Omental fat pad (tissue), 4 donors: Measurements from ENCODE around the gene ATP12A. TPM values are rescaled to one million over a fixed set of nuclear protein-coding genes. Genes with fewer than 3 reads are reported as not detected.

Experiments used
- ATAC-seq: fragments of 150-250 bp; one replicate; pipeline ENCODE4 v1.9.1; 2016; ENCODE audit warnings: mild to moderate bottlenecking, moderate library complexity; ENCODE audit not compliant: low FRiP score
- DNase-seq: peaks from one replicate; pipeline ENCODE4 v3.0.0-alpha.2; 2019; ENCODE audit warnings: low spot score
- CTCF ChIP-seq, 3 donors: fragments of 450-650 bp; IDR thresholded peaks; one replicate each; pipeline ENCODE4 v1.5.1; 2016 to 2017; ENCODE audit warnings: antibody characterized with exemption in 3 of 3, mild to moderate bottlenecking in 3 of 3, moderate library complexity in 2 of 3
- total RNA-seq, 4 donors: library from RNA; depleted of rRNA; stranded (reverse); fragments of >200 nt; gene quantifications; one replicate each; pipeline ENCODE4 v1.1.0, GENCODE V29; 2016

ATP12A gene
- total RNA-seq, 4 donors from 2014 or later = not detected

DNA sequence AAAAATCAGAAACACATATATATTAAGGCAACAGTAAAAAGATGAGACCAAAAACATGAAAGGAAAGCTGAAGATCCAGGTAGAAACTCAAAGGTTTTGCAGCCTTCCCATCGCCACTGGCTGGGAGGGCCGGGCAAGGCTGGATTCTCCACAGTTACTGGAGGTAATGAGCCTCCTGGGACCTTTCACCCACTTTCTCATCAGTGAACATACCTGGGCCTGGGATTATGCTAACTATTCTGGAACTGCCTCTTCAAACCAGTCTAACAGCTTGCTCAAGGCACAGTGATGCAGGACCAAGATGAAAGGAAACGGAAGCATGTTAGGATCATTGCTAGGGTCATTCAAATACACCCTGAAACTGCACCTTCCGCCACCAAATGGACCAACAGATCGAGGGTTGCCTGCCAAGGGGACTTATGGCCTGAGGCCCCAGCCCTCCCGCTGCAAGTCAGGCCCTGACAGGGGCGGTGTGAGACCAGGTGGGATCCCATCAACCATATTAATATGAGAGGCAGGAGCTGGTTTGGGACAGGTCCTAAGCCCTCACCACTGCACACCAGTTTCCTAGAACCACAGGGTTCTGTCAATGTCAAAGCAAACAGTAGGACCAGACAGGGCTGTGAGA, 28.4 kb upstream of the ATP12A start:
- TF ChIP-seq CTCF (IDR thresholded peaks at IDR 0.05) = no peak
- ATAC-seq (no peak), DNase-seq (no peak)

- ATAC-seq = no peak
- no peak for DNase-seq
- TF ChIP-seq CTCF (IDR thresholded peaks at IDR 0.05) = no peak
These were observed 27.8 kb upstream of the ATP12A start for GRCh38 chr13:24652359-24652758.

GRCh38 chr13:24654741-24655140, 25.5 kb upstream of the ATP12A start:
- DNase-seq (no peak), ATAC-seq (no peak)
- no peak for TF ChIP-seq CTCF (IDR thresholded peaks at IDR 0.05)

DNA sequence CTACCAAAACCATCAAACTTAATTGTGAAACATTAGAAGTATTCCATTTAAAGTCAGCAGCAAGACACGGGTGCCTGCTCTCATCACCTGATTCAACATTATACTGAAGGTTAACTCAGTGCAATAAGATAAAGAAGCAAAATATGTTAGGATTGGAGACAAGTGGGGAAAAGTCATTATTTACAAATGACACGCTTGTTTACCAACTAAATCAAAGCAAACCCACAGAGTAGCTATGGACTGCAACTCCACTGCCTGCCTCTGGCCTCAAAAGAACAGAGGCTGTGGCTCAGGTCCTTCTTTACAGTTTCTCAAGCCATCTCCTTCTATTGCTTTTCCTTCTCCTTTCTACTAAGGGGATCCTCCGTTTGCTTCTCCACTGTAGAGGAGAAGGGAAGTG, 21.0 kb upstream of the ATP12A start:
- ATAC-seq (no peak), DNase-seq (no peak)
- TF ChIP-seq CTCF (IDR thresholded peaks at IDR 0.05) = no peak

DNA sequence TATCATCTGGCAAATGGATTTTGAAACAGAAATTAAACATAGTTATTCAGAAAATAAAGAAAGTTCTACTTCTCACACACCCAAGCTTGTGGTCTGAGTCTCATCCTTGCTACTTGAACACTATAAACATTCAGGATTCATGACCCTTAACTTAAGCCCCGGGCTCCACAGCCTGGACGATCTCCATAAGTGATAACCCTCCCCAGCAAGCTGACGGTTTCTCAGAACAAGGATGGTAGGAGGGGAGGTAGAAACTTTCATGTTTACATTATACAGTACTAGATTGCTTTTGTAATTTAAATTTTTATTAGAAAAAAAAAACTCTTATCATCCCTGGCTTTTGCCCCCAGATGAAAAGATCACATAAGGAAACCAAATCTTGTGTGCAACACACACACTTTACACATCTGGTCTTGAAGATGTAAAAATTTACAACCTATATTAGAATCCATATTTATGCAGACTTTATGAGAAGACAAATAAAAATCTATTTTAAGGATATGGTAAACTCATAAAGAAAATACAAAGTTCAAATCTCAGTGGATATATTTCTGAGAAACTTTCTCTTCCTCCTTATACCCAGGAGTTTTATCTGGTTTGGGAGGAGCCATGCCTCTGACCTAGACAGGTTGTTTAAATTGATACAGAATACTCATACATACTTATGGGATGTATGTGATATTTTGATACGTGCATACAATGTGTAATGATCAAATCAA, 20.0 kb upstream of the ATP12A start:
- no peak for DNase-seq
- ATAC-seq = no peak
- no peak for TF ChIP-seq CTCF (IDR thresholded peaks at IDR 0.05)

DNA sequence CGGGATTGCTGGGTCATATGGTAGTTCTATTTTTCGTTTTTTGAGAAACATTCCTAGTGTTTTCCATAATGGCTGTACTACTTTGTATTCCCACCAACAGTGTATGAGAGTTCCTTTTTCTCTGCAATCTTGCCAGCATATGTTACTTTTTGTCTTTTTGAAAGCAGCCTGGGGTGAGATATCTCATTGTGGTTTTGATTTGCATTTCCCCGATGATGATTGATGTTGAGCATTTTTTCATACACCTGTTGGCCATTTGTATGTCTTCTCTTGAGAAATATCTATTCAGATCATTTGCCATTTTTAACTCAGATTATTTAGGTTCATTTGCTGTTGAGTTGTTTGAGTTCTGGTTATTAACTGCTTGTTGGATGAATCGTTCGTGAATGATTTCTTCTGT, 18.5 kb upstream of the ATP12A start:
- no peak for TF ChIP-seq CTCF (IDR thresholded peaks at IDR 0.05)
- DNase-seq (no peak), ATAC-seq (no peak)
